Measurements from ENCODE around the gene PCDH7.

The PCDH7 gene

DNA sequence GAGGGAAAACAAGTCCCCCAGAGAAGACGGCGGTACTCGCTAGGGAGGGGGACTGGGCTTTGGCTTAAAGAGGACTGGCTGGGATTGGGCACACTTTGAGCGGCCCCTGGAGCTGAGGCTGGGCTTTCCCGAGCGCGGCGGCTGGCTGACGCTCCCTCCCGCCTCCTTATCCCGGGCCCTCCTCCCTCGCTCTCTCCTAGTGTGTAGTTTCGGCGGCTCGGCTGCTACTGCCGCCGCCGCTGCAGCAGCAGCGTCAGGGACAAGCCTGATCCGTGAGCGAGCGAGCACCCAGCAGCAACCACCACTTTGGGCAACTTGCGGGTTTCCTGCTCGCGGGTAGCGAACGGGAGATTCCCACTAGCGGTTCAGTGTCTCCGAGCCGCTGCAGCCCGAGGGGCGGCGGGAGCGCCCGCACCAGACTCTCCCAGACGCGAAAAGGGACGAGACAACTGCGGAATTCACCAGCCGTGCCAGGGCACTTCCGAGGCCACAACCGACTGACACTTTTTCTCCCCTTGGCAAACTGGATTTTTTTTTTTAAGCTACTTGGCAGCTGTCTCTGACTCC, 632 bp upstream of the PCDH7 start (continued):
- 0 out of 2 replicates have a peak, but pooled peaks have one; percentile 33 for TF ChIP-seq HIC1 (tag by site-specific recombination; IDR thresholded peaks at IDR 0.05)
- TF ChIP-seq, protein P1, sequence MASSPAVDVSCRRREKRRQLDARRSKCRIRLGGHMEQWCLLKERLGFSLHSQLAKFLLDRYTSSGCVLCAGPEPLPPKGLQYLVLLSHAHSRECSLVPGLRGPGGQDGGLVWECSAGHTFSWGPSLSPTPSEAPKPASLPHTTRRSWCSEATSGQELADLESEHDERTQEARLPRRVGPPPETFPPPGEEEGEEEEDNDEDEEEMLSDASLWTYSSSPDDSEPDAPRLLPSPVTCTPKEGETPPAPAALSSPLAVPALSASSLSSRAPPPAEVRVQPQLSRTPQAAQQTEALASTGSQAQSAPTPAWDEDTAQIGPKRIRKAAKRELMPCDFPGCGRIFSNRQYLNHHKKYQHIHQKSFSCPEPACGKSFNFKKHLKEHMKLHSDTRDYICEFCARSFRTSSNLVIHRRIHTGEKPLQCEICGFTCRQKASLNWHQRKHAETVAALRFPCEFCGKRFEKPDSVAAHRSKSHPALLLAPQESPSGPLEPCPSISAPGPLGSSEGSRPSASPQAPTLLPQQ (tag by site-specific recombination; IDR thresholded peaks at IDR 0.05): peak; percentile 68
- no peak for TF ChIP-seq ZNF214 (tag by site-specific recombination; IDR thresholded peaks at IDR 0.05; ENCODE audit: borderline replicate concordance)
- no peak for TF ChIP-seq YY1 (tag by site-specific recombination; IDR thresholded peaks at IDR 0.05)
- TF ChIP-seq ZNF610 (tag by site-specific recombination; IDR thresholded peaks at IDR 0.05; ENCODE audit: borderline replicate concordance): 0 out of 2 replicates have a peak, but pooled peaks have one; percentile 19
- TF ChIP-seq PRDM10 (tag by site-specific recombination; IDR thresholded peaks at IDR 0.05): peak; percentile 80
- TF ChIP-seq ZNF335 (tag by site-specific recombination; conservative IDR thresholded peaks at IDR 0.05): peak; percentile 43; the same call in 1 of the 2 replicates
- TF ChIP-seq ZEB2 (tag by site-specific recombination; IDR thresholded peaks at IDR 0.05): peak; percentile 22; the same call in 1 of the 2 replicates
- TF ChIP-seq, protein P2, sequence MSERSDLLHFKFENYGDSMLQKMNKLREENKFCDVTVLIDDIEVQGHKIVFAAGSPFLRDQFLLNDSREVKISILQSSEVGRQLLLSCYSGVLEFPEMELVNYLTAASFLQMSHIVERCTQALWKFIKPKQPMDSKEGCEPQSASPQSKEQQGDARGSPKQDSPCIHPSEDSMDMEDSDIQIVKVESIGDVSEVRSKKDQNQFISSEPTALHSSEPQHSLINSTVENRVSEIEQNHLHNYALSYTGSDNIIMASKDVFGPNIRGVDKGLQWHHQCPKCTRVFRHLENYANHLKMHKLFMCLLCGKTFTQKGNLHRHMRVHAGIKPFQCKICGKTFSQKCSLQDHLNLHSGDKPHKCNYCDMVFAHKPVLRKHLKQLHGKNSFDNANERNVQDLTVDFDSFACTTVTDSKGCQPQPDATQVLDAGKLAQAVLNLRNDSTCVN (tag by site-specific recombination; optimal IDR thresholded peaks at IDR 0.05): peak; percentile 70
- TF ChIP-seq, protein P3, sequence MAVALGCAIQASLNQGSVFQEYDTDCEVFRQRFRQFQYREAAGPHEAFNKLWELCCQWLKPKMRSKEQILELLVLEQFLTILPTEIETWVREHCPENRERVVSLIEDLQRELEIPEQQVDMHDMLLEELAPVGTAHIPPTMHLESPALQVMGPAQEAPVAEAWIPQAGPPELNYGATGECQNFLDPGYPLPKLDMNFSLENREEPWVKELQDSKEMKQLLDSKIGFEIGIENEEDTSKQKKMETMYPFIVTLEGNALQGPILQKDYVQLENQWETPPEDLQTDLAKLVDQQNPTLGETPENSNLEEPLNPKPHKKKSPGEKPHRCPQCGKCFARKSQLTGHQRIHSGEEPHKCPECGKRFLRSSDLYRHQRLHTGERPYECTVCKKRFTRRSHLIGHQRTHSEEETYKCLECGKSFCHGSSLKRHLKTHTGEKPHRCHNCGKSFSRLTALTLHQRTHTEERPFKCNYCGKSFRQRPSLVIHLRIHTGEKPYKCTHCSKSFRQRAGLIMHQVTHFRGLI (tag by site-specific recombination; IDR thresholded peaks at IDR 0.05): peak; percentile 47; the same call in 1 of the 2 replicates
- TF ChIP-seq EGR2 (tag by site-specific recombination; IDR thresholded peaks at IDR 0.05; ENCODE audit: low read depth): no peak
- TF ChIP-seq ZSCAN30 (tag by site-specific recombination; IDR thresholded peaks at IDR 0.05): 0 out of 2 replicates have a peak, but pooled peaks have one; percentile 8
- TF ChIP-seq OSR2 (tag by site-specific recombination; IDR thresholded peaks at IDR 0.05): peak; percentile 80
- TF ChIP-seq ZNF2 (tag by site-specific recombination; IDR thresholded peaks at IDR 0.05): 0 out of 2 replicates have a peak, but pooled peaks have one; percentile 37
- TF ChIP-seq ZBTB20 (tag by site-specific recombination; IDR thresholded peaks at IDR 0.05): peak; percentile 70; the same call in 1 of the 2 replicates
- peak; percentile 92 for TF ChIP-seq IKZF3 (tag by site-specific recombination; IDR thresholded peaks at IDR 0.05)
- 0 out of 2 replicates have a peak, but pooled peaks have one; percentile 17 for TF ChIP-seq CTCF (tag by site-specific recombination; IDR thresholded peaks at IDR 0.05)
- TF ChIP-seq ZNF544 (tag by site-specific recombination; IDR thresholded peaks at IDR 0.05): no peak
- TF ChIP-seq SP2 (tag by site-specific recombination; IDR thresholded peaks at IDR 0.05): peak; percentile 88
- TF ChIP-seq ZNF596 (tag by site-specific recombination; IDR thresholded peaks at IDR 0.05): peak; percentile 47; the same call in 1 of the 2 replicates
- no peak for TF ChIP-seq ZNF777 (tag by site-specific recombination; IDR thresholded peaks at IDR 0.05; ENCODE audit: borderline replicate concordance)

Data from HEK293 (cell line).